GM18861 (cell line): ENCODE results near the gene LONP2.
A peak's percentile ranks its signal among the peaks of the same experiment; 100 is the strongest.
"Not testable (repeated sequence)": the region's sequence is repeated elsewhere in the genome, so short reads cannot be mapped to it uniquely, and the experiment has no call there.

Experiments
- ATAC-seq: cut with Tn5 transposase; IDR thresholded peaks from one replicate; pipeline ENCODE4 v1.9.1; 2021; ENCODE audit not compliant: unreplicated experiment

LONP2 gene

GRCh38 chr16:48366165-48367093, 122.3 kb downstream of the LONP2 start:
- peak; percentile 66 for ATAC-seq

- ATAC-seq: no peak
Measured at GRCh38 chr16:48367441-48368049, 123.4 kb downstream of the LONP2 start.

GRCh38 chr16:48369765-48370164, 125.7 kb downstream of the LONP2 start:
- no peak for ATAC-seq

GRCh38 chr16:48370229-48370628, 126.1 kb downstream of the LONP2 start:
- ATAC-seq: no peak

GRCh38 chr16:48370668-48371392, 126.7 kb downstream of the LONP2 start:
- ATAC-seq: not testable (repeated sequence)

GRCh38 chr16:48371393-48371780, 127.3 kb downstream of the LONP2 start:
- no peak for ATAC-seq

- ATAC-seq: no peak
Measured at GRCh38 chr16:48372744-48373143, 128.6 kb downstream of the LONP2 start.

- no peak for ATAC-seq
Measured at GRCh38 chr16:48373258-48374029, 129.3 kb downstream of the LONP2 start.

- ATAC-seq: no peak
Measured at GRCh38 chr16:48374255-48374654, 130.2 kb downstream of the LONP2 start.

- ATAC-seq: not testable (repeated sequence)
Measured at GRCh38 chr16:48377301-48377700, 133.2 kb downstream of the LONP2 start.

- ATAC-seq: no peak
Measured at GRCh38 chr16:48378276-48378675, 134.2 kb downstream of the LONP2 start.

- no peak for ATAC-seq
Measured at GRCh38 chr16:48378836-48379235, 134.7 kb downstream of the LONP2 start.

- ATAC-seq: no peak
Measured at GRCh38 chr16:48381201-48381600, 137.1 kb downstream of the LONP2 start.

GRCh38 chr16:48382131-48382530, 138.0 kb downstream of the LONP2 start:
- ATAC-seq: no peak

GRCh38 chr16:48383009-48383876, 139.1 kb downstream of the LONP2 start:
- ATAC-seq: no peak

- no peak for ATAC-seq
Measured at GRCh38 chr16:48383877-48384519, 139.9 kb downstream of the LONP2 start.

GRCh38 chr16:48384520-48385252, 140.6 kb downstream of the LONP2 start:
- peak; percentile 36 for ATAC-seq

GRCh38 chr16:48385253-48386150, 141.4 kb downstream of the LONP2 start, which contains the start of gene SIAH1:
TSS of gene SIAH1 (minus strand) at chr16:48385413. CDS start at chr16:48362428, 22,985 bp downstream.
- peak; percentile 42 for ATAC-seq
